HG03045 (cell line): ENCODE measurements around the gene RAB44.

Source experiments
- ATAC-seq: cut with Tn5 transposase; IDR thresholded peaks from one replicate; pipeline ENCODE4 v1.9.1; 2021; ENCODE audit warnings: mild to moderate bottlenecking, moderate library complexity; ENCODE audit not compliant: unreplicated experiment

RAB44 gene

DNA sequence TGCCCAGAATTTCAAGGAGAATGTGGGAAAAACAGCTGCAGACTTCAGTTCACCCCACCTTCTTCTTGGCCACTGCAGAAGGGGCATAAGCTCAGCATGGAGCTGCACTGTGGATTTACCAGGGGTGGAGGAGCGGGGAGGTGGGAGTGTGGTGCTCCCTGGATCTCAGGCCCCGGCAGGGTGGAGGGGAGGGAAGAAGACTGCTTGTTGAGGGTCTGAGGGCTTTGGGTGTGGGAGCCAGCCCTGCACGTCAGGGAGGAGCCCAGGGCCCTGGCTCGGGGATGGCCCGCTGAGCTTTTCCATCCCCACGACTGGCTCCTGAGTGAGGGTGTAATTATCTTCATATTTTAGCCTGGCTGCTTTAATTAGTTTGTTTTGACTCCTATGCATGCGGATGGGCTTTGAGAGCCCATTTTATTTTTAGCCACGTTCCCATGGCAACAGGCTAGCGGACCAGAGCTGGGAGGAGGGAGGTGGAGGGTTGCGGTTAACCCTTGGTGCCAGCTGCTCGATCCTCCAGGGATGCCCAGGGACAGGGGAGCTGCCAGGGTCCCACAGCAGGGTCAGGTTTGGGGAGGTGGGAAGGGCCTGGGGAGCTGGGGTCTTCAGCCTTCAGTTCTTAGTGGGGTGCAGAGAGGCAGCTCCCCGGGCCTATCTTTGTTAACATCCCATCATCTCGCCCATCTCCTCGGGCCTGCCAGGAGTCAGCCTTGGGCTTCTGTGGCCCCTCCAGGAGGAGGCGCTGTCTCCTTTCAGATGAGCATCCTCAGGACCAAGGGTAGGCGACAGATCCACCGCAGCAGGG is 68.2 kb downstream of the RAB44 start:
- ATAC-seq: peak; percentile 60

DNA sequence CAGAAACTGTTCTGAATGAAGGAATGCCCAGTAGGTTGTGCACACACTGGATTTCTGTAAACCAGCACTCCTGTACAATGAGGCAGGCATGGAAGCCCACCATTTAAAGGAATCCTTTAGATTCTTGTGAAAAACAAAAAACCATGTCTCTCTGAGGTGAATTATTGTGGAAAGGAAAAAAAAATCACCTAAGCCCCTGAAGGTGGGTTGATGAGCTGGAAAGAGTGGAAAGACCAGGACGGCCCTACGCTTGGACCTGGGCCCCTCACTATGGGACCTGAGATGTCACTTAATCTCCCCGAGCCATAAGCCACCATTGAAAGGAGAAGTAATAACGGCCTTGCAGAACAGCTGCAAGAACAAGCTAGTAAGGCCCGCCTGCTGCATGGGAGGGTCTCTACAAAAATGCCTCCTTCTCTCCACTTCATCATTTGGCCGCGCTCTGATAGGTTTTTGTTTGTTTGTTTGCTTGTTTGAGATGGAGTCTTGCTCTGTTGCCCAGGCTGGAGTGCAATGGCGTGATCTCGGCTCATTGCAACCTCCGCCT is 68.8 kb downstream of the RAB44 start:
- ATAC-seq: no peak

DNA sequence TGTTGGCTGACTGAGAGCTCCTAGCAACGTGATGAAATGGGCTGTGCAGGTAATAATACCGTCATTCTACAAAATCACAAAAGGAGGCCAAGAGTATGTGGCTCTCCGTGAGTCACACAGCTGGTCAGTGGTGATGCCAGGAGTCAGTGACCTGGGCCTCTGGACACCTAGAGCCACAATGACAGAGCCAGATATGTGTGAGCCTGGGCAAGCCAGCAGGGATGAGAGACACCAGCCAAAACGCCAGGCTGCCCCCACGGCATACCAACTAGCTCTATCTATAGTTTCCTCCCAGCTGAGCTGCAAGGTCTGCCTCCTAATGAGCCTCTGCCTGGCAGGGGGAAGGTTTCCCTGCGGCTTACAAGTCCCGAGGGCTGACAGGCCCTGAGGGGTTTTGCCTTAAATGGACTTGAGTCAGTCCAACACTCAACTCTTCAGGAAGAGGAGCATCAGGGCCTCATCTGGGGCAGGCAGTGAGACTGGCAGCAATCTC is 71.6 kb downstream of the RAB44 start:
- no peak for ATAC-seq

DNA sequence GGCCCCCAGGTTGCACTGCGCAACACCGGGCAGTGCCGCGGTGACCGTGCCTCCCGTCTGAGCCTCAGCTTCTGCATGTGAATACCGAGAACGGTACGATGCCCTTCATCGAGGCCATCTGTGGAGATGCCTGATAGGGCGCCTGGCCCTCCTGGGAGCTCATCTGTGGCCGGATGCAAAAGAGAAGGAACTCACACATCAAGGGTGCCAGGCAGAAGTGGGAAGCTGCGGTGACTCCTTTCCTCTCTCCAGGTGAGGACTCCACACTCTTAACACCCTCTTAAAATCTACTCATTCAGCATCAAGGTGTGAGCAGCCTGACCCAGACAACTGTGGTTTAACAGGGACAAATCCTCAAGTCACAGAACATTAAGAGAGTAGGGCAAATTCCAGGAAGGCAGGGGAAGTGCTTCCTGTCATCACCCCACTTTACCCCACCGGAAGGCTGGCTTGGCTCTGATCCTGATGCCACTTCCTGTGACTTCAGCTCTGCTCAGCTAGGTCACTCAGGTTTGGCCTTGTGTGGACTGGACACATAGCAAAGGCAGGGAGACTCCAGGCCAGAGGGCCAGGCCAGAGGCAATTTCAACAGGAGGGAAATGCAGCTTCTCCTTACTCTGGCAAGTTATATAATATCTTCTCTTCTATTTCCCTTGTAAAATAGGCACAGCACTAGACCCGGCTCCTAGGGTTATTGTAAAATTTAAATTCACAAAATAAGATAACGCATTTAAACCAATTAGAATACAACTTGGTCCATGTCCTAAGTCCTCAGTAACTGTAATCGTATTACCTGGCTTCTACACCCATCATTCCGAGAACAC is 72.3 kb downstream of the RAB44 start:
- ATAC-seq: no peak

DNA sequence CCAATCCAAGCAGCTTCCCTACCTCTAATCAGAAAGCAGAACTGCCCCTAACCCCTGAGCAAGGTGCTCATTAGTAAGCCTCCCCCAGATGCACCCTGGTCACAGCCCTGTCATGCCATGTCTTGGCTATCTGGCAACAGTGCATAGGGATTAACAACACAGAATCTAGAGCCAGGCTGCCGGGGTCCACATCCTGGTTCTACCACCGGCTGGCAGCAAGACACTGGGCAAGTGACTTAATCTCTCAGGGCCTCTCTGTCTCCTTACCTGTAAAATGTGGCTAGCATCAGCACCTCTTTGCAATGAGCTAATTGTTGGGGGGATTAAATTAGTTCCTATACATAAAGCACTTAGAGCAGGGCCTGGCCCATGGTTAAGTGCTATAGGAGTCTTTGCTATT is 73.5 kb downstream of the RAB44 start:
- ATAC-seq: no peak

DNA sequence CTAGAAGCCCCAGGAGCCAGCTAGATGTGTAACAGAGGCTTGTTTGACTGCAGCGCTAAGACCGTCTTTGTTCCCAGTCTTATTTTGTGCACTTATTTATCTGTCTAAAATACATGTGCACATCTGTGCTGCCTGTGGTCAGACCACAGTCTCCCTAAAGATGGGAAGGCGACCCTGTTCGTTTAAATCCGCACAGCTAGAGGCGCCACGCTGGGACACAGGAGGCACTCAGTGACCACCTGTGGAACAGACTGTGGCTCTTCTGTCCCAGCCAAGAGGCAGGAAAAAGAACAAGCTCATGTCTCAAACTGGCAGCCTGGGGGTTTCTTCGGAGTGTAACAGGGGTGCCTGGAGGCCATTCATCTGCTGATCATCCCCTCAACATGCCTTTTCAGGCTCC is 74.8 kb downstream of the RAB44 start:
- no peak for ATAC-seq

DNA sequence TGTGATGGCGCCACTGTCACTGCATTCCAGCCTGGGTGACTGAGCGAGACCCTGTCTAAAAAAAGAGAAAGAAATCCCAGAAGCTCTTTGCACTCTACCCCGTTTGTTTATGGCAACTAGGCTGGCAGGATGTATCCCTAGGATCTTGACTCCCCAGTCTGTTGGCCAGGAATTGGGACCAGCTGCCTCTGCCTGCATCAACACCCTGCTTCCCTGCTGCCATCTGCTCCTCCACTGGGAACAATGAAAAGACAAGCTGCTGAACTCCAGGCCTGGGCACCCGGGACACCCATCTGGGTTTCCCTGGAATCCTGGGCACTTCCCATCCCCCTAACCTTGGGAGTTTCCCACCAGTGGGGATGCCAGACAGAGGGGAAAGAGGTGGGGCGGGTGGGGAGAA is 76.7 kb downstream of the RAB44 start:
- ATAC-seq: no peak

DNA sequence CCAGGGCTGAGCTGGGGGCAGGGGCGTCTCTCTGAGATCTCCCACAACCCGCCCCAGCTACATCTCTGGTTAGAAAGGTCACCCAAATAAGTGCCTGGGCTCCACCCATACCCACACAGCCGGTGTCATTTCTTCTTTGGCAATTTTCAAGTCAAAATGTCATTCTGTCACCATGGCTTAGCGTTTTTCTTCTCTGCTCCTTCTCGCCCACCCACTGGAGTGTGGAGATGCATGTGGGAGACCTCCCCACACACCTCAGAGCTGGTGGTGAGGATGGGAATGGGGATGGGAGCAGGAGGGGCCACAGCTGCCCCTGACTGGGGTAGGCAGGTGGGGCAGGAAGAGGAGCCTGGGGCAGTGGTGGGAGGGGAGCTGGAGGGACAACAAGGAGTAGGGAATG is 78.5 kb downstream of the RAB44 start:
- no peak for ATAC-seq

DNA sequence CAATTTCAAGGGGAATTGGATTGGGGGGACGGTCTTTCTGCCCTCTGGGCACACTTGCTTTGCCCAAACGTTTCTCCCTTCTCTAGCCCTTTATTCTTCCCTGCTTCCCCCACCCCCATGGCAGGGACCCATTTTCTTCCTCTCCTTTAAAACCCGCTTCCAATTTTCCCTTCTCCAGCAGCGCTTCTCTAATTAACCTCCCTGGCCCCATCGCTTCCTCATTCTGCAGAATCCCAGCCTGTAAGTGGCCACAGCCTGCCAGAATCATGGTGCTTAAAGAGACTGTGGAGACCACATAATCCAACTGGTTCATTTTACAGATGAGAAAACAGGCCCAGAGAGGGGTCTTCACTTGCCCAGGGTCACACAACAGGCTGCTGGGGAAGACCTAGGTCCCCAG is 80.2 kb downstream of the RAB44 start:
- ATAC-seq: no peak

DNA sequence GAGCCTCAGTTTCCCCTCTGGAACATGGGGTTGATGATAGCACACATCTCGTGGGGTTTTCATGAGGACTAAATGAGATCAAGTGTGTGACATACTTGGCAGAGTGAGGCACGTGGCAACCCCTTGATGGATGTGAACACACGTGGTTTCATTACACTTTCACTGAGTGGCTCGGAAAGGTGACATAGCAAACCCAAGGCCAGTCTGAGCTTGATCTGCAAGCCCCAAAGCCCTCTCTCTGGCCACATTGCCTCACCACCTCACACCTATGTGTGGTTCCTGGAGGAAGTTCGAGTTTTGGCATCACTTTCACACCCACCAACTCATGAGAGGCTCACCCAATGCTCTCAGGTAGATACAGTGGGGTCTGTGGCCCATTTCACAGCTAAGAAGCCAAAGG is 81.6 kb downstream of the RAB44 start:
- no peak for ATAC-seq

DNA sequence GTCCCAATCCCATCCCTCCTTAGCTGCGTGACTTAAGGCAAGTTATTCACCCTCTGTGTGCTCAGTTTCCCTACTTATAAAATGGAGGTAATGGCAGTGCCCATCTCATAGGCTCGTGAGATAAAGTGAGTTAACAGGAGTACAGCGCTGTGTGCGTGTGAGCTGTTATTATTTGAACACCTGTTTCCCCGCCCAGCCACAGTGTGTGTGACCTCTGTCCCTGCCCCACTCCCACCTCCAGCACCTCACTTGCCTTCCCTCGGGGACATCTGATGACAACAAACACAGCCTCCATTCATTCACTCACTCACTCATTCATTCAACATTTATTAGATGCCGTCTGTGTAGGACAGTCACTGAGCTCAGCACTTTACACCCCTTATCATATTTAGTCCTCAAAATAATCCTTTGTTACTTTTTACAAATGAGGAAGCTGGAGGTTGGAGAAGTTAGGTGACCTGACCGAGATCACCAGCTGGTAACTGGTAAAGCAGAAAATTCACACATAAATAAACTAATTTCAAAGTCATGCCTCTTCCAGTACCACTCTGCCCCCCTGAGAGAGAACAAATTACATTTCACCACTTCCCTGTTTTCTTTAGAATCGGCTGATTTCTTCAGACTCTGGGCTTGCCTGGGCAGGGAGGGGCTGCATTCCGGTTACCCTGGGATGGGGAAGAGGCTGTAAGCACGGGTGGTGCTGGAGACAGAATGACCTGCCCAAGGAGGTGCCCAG is 83.0 kb downstream of the RAB44 start:
- no peak for ATAC-seq

DNA sequence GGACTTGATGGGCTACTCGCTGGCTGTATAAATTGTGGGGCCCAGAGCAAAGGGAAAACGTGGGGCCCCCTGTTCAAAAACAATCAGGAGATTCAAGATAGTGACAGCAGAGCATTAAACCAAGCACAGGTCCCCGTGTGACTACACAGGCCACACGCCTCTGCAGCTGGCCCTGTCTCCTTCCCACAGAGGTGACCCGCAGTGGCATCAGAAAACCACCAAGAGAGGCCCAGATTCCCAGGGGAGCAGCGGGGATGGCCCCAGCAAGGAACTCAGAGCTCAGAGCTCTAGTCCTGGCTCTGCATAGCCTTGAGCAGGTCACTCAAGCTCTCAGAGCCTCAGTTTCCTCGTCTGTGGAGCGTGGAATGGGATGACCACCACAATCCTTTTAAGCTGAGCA is 84.0 kb downstream of the RAB44 start:
- no peak for ATAC-seq
